ENCODE measurements around the gene PDXP.

The PDXP gene

DNA sequence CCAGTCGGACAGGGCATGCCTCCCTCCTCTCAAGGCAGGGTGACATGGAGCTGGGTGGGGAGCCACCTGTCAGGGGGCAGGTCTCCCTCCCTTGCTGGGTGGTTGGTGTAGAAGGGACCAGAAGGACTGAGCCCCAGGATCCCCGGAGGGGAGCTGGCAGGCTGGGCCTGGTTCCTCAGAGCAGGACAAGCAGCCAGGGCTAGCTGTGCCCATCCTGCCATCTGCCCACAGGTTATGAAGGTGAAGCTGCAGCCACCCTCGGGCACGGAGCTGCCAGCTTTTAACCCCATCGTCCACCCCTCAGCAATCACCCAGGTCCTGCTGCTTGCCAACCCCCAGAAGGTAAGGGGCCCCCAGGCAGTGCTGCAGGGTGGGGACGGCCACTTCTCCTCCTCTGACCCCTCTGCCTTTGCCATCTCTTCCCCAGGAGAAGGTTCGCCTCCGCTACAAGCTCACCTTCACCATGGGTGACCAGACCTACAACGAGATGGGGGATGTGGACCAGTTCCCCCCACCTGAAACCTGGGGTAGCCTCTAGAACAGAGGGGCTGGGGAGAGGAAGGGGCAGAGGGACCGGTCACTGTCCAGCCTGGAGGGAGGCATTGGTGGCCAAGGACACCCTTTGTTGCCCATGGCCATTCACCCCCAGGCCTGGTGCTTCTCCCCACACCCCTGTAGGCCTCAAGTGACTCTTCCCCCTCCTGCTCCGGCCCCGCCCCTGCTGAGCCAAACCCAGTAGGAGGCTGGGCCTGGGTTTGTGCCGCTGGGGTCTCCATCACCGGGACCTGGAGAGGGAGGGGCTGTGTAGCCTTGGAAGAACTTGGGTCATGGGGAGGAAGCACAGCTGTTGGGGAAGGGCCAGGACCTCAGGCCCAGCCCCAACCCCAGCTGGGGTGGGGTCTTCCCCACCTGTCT is 26.1 kb upstream of the PDXP start:
- no peak for DNase-seq
- no peak overlapping the region for H3K4me3 ChIP-seq (ENCODE audit: low read depth, low read length)
- TF ChIP-seq, protein P1, sequence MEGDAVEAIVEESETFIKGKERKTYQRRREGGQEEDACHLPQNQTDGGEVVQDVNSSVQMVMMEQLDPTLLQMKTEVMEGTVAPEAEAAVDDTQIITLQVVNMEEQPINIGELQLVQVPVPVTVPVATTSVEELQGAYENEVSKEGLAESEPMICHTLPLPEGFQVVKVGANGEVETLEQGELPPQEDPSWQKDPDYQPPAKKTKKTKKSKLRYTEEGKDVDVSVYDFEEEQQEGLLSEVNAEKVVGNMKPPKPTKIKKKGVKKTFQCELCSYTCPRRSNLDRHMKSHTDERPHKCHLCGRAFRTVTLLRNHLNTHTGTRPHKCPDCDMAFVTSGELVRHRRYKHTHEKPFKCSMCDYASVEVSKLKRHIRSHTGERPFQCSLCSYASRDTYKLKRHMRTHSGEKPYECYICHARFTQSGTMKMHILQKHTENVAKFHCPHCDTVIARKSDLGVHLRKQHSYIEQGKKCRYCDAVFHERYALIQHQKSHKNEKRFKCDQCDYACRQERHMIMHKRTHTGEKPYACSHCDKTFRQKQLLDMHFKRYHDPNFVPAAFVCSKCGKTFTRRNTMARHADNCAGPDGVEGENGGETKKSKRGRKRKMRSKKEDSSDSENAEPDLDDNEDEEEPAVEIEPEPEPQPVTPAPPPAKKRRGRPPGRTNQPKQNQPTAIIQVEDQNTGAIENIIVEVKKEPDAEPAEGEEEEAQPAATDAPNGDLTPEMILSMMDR (IDR thresholded peaks at IDR 0.05; ENCODE audit: low read depth, low read length), result no peak
- no peaks in the 10 kb centered on the region for H3K27me3 ChIP-seq
- H3K36me3 ChIP-seq, result no peaks in the 10 kb centered on the region; the same call in 1 of the 2 replicates
- peaks cover 46% of the 10 kb centered on the region for H3K4me1 ChIP-seq
- no peaks in the 10 kb centered on the region for H3K9me3 ChIP-seq

DNA sequence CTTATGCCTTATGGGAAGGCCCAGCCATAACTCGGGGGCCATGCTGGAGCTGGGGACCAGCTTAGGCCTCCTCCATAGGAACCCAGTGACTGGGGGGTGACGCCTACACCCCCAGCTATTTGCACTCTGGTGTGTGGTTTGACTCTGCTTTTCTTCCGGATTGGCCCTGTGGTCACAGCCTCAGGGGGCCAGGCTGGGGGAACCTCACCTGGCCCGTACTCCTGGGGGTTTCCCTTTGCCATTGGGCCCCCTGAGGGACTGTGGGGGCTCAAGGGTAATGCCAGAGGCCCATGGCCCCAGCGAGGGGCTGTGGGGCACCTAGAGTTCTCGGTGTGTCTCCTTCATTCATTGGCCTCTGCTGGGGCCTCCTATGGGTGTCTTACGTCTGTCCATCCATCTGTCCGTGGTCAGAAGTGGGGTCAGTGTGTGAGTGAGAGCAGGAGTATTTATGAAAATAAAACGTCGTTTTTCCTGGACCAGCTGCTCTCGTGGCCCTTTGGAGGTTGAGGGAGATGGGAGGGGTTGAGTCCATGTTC is 25.4 kb upstream of the PDXP start:
- no peak for DNase-seq
- H3K9me3 ChIP-seq, result no peaks in the 10 kb centered on the region
- H3K4me3 ChIP-seq (ENCODE audit: low read depth, low read length), result peak overlapping the region; percentile 13
- peaks cover 46% of the 10 kb centered on the region for H3K4me1 ChIP-seq
- no peaks in the 10 kb centered on the region for H3K27me3 ChIP-seq
- H3K36me3 ChIP-seq, result no peaks in the 10 kb centered on the region; the same call in 1 of the 2 replicates
- TF ChIP-seq, protein P1 (IDR thresholded peaks at IDR 0.05; ENCODE audit: low read depth, low read length), result no peak

DNA sequence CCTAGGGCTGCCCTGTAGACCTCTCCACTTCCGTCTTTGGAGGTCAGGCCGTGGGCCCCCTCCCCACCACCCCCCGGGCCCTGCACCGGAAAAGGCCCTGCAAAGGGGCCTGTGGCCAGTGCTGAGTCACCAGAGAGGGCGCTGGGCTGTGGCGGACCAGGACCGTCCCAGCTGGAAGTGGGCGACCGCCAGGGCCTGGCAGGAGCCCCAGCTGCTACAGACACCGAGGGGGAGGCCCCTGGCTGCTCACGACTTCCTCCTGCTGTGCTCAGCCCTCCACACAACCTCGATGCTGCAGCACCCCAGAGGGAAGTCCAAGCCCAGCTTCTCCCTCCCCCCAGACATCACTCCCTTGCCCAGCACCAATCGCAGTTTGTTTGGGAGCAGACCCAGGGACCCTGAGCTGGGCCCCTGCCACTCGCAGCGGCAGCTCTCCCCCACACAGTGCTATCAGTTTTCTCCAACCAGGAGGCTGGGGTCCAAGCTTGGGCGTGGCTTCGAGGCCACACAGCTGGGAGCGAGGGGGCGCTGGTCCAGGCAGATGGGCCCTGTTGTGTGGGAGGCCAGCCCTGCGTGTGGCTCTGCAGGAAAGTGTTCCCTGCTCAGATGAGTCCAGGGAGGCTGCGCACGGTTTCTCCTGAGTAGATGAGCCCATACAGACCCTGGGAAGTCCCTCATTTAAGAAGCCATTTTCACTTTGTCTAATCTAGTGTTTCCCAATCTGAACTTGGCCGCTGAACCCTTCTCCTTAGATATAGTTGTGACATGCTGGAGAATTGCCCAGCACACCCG is 24.7 kb upstream of the PDXP start:
- peaks cover 44% of the 10 kb centered on the region for H3K4me1 ChIP-seq
- DNase-seq, result peak; percentile 95
- no peaks in the 10 kb centered on the region for H3K27me3 ChIP-seq
- H3K4me3 ChIP-seq (ENCODE audit: low read depth, low read length), result peak overlapping the region; percentile 40
- no peaks in the 10 kb centered on the region; the same call in 1 of the 2 replicates for H3K36me3 ChIP-seq
- TF ChIP-seq, protein P1 (IDR thresholded peaks at IDR 0.05; ENCODE audit: low read depth, low read length), result peak; percentile 51
- no peaks in the 10 kb centered on the region for H3K9me3 ChIP-seq

DNA sequence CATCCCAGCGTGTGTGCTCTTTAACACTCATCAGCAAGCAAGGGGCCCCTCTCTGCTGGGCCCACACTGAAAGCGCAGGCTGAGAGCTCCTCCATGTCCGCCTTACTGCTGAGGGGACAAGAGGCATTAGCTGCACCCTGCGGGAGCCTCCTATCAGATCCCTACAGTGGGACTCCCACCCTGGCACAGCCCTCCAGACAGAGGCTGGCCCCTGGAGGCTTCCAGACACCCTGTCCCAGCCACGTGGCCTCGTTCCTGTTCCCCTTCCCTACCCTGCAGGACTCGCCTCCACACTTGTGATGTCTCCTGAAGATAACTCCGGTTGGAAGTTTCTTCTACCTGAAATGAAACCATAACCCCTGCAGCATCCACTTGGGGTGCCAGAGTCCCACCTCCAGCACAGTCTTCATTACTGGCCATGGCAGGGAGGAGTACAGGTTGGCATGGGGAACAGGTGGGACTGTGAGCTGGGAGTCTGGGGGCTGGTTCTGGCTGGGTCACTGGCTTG is 24.1 kb upstream of the PDXP start:
- Histone ChIP-seq H3K36me3 (no peaks in the 10 kb centered on the region; the same call in 1 of the 2 replicates), H3K4me3 (ENCODE audit: low read depth, low read length) (peak overlapping the region; percentile 40), H3K4me1 (peaks cover 39% of the 10 kb centered on the region), H3K27me3 (no peaks in the 10 kb centered on the region), H3K9me3 (no peaks in the 10 kb centered on the region)
- peak; percentile 75 for DNase-seq
- TF ChIP-seq, protein P1 (IDR thresholded peaks at IDR 0.05; ENCODE audit: low read depth, low read length), result peak; percentile 25

DNA sequence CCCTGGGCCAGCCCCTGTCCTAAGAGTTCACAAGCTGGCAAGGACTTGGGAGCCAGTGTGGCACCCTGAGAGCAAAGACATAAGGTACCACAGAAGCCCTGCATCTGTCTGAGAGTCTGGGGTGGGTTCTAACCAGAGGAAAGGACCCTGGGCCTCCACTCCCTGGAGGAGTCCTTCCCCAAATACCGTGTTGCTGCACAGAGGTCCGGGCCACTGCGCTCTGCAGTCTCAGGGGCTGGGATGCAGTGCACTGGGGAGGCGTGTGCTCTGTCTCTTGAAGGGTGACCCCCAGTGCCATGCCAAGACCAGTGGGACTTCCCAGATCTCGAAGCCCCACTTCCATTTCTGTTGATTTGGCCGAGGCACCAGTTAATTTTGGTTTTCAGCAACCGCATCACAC is 23.4 kb upstream of the PDXP start:
- H3K4me3 ChIP-seq (ENCODE audit: low read depth, low read length), result no peak overlapping the region
- H3K4me1 ChIP-seq, result peaks cover 39% of the 10 kb centered on the region
- no peaks in the 10 kb centered on the region for H3K27me3 ChIP-seq
- TF ChIP-seq, protein P1 (IDR thresholded peaks at IDR 0.05; ENCODE audit: low read depth, low read length), result no peak
- H3K9me3 ChIP-seq, result no peaks in the 10 kb centered on the region
- no peaks in the 10 kb centered on the region; the same call in 1 of the 2 replicates for H3K36me3 ChIP-seq
- no peak for DNase-seq

All from BE2C (cell line).